Stimulated activated CD8-positive, alpha-beta memory T cell treated with anti-CD3 and anti-CD28 coated beads, Interleukin-7, amount 100 ng/mL, for 4 hours (primary cell): ENCODE data around the gene C1orf21.

Experiments
- DNase-seq, 2 donors: peaks; one replicate each; pipeline ENCODE4 v3.0.0-alpha.2; 2020; ENCODE audit warnings: low read depth in 2 of 2

The C1orf21 gene

DNA sequence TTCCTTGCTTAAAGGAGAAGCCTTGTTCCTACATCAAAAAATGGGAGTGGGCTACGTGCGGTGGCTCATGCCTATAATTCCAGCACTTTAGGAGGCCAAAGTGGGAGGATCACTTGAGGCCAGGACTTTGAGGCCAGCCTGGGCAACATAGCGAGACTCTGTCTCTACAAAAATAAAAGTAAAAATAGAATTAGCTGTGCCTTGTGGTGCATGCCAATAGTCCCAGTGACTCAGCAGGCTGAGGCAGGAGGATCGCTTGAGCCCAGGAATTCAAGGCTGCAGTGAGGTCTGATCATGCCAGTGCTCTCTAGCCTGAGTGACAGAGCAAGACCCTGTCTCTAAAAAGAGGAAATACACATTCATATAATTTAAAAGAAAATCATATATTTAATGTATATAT is 127.1 kb downstream of the C1orf21 start:
- DNase-seq = no peak

DNA sequence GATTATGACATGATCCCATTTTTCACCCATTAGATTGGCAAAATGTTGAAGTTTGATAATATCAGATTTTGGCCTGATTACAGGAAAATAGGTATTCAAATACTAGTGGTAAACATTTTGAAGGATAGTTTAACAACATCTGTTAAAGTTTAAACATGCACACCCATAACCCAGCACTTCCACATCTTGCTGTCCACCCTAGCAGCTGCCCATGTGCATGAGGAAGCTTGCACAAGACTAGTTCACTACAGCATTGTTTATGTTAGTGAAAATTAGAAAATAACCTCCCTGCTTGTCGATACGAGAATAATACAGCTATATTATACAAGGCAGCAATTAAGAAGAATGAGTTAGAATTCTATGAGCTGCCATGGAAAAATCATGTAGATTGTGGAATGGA is 127.6 kb downstream of the C1orf21 start:
- DNase-seq = no peak

DNA sequence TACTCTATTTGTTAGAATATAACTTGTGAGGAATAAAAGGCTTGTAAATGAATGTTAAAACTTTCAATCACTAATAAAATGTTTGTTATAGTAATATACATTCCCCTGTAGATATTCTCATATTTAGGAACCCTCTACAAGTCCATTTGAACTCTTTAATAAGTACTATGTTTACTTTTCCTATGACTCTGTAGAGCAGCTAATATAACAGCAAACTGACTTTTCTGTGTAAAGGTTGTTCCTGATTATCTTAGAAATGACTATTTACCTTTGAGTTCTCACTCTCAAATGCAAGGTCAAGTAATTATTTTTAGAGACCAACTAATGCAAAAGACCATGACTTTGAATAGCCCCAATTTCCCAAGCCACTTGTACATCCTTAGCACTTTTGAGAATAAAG is 130.3 kb downstream of the C1orf21 start:
- DNase-seq = no peak

DNA sequence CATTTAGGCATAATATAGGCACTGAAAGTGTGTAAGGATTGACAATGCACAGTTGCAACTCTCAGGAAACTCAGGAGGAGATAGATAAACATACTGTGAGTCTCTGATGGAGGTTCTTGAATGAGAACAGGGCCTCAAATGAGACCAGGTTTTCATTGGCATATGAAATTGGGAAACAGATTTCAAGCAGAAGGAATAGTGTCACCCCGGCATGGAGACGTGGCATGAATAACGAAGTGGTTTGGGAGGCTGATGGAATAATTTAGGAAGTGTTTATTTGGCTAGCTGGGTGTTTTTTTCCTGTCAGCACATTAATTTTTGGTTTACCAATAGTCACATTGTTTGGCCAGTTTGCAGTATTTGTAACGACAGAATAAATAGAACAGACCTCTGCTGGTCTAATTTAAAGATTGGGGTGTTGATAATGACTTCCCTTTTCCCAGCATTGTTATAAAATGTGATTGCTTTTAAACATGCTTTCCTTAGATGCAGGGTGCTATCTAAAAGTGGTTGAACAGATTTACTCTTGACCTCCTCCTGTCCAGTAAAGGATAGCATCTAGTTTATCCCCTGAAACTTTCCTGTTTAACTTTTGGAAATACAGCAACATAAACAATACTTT is 132.0 kb downstream of the C1orf21 start:
- DNase-seq = no peak

DNA sequence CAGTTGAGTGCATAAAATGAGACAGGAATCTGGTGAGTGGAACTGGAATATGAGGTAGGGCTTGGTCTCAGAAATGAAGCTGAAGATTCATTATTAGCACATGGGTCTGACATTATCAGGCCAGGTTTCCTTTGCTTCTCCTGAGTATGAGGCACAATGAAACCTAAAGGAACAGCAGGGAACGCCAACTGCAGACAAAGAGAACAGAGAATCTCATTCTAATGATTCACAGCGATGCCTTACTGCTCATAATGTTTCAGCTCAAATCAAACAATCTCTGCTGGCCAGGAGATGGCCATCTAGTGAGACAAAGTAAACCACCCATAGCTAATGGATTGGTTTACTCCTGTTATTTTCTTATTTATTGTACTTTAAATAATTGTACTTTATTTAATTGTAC is 133.5 kb downstream of the C1orf21 start:
- no peak for DNase-seq

DNA sequence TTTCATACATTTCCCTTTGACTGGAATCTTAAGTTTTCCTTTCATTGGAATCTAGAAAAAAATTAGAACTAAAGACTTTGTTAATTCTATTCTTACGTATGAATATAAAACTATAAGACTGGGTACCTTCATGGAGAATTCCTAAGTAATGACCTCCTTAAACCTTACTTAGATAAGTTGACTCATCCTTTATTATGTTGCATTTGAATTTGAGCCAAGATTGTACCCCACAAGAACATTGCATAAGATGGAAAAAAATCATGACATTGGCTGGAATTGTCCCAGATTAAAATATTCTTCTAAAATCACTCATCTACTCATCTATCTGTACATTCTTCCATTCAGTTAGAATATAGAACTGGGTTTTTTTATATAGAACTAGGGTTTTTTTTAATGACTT is 137.4 kb downstream of the C1orf21 start:
- no peak for DNase-seq

DNA sequence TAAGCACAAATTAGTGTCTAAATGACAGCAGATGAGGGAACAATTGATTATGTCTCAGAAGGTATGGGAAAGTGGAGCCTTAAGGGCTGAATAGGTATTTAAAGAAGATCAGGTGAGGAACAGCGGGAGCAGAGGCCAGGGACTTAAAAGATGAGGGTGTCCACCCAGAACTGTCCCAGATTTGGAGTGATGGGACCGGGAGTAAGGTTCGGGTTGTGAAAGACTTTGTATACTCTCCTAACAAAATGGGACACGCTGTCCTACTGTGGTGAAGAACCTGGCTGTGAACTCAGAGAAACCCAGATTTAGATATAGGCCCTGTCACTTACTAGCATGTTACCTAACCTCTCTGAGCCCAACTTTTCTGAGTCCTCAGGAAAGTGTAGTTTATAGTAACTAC is 140.6 kb downstream of the C1orf21 start:
- no peak for DNase-seq

DNA sequence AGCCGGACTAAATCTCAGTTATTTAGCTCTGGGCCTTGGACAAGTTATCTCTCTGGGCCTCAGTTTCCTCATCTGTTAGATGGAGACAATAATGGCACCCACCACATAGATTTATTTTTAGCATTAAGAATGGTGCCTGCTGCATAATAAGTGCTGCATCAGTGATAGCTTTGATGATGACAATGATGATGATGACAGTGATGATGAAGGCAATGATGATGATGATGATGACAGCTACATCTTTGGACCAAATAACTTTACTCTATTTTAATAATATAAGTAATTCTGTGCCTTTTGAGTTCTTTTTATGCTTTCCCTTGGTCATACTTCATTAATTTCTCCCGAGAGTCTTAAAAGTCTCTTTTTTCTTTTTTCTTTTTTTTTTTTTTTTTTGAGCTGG is 143.4 kb downstream of the C1orf21 start:
- DNase-seq = no peak

DNA sequence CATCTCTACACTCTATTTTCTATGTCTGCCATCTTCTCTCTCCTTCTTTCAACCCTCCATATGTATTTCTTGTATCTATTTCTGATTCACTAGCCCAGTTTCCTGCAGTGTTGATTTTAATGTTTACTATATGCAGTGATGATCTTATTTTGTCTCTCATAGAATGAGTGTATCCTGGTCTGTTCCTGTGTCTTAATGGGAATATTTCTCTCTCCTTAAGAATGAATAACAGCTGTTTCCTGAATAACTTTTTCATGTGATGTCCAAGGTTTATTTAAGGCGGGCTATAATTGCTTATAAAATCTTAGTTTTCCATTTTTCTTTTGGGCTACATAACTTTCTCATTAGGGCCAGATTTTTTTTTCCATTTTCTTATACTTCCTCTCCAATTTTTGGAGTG is 144.5 kb downstream of the C1orf21 start:
- no peak for DNase-seq

DNA sequence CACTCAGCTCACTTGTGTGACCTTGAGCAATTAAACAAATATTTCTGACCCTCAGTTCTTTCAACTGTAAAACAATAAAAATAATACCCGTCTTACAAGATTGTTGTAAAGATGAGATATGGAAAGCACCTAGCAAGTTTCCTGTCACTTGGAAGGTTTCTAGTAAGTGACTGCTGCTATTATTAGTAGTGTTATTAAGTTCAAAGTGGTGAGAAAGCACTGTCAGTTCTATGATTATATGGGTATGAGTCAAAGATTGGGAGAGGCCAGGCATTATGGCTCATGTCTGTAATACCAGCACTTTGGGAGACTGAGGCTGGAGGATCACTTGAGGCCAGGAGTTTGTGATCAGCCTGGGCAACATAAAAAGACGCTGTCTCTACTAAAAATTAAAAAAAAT is 145.4 kb downstream of the C1orf21 start:
- DNase-seq = no peak

DNA sequence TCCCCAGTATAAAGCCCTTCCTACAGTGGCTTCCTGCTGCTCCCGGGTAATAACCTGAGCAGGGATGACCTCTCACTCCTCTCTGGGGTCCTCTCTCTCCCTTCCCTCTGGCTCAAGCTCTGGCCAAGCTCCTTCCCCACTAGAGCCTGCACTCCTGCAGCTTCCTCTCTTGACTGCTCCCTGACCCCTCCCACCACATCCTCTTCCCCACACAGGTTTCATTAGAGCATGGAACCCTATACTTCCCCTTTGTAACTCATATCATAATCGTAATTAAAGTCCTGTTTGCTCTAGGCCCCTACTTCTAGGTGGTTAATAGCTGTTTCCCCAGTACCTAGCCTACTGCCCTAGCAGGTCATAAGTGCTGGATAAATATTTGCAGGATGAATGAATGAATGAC is 146.2 kb downstream of the C1orf21 start:
- no peak for DNase-seq

DNA sequence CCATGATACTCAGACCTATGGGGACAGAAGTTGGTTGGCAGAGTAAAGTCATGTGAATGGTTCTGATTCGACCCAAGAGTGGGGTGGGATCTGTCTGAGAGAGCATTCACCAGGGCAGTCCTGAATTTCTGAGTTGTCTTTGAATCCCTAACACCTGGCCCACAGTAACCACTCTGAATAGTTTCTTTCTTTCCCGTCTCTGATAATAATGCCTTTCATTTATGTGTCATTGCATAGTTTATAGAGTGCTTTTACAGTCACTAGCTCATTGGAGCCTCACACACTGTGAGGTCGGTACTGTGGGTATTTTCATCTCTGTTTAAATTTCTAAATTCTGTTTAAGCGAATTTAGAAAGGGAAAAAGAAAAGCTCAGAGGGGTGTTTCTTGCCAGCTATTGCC is 147.1 kb downstream of the C1orf21 start:
- no peak for DNase-seq

DNA sequence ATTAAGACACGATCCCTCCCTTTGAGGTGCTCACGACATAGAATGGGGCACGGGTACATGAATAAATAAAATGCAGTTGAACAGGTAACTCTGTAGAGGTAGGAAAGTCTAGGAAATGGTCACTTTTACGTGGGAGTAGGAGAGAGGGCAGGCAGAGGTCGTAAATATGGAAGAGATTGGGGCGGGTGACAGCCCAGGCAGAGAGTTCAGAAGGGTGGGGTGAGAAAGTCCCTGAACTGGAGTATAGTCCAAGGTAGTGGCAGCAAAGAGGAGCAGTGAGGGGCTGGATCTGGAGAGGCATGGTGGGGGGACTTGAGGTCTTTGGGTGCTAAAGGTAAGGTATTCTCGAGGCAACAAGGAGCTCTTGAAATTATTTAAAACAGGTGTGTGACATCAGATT is 147.9 kb downstream of the C1orf21 start:
- no peak for DNase-seq

DNA sequence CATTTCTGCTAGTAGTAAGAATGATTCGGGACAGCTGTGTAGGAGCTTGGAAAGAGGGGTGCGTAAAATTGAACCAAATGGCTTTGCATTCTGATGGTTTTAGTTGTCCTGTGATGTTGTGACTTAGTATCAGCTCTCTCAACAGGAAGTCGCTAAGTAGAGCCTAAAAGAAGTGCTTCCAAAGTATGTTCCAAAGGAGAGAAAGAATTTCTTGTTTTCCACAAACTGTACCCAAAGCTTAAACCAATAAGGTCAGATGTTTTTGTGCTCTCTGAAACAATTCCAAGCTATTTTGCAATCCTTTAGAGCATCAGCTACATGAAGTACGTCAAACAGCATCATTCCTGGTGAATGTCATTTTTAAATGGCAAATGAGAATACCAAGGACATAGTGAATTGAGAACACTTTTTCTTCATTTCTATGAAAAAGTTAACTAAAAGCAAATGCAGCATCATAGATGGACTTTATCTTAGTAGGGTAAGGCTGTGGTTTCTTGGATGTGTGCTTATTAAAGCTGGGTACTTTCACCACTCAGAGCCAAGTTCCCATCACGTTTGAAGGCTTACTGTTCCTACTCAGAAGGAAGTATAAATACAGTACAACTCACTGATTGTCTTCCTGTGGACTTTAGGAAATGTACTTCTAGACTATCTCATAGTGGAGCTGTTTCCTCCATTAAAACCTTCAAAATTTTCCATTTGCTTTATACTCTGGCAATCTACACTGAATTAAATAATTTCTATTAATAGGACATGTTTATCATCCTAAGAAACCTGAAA is 148.6 kb downstream of the C1orf21 start:
- DNase-seq = no peak

DNA sequence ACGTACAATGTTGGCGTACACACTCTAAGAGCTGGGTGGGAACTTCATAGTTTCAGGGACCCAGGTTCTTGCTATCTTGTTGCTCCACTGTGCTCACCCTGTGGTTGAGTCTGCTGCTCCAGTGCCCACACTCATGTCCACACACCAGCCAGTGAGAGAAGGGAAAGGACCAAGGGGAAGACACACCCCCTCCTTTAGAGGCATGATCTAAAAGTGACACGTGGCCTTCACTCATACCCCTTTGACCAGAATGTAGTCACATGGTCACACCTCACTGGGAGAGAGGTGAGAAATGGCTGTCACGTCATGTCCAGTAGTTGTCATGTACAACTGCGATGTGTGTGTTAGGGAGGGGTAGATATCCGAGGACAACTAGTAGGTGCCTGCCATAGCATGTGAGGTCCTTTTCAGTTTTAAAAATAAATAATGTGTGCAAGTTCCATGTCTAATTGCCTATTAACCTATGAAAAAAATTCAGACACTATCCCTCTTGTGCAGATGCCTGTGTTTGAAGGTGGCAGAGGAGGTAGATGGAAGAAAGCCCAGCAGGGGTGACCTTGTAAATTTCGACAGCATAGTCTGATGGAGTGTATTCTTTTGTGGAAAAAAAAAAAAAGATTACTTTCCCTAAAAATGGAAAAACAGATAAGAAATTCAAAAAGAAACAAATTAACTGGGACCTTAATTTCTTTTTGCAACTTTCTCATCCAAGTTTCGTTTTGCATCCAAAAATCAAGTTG is 149.6 kb downstream of the C1orf21 start:
- no peak for DNase-seq

DNA sequence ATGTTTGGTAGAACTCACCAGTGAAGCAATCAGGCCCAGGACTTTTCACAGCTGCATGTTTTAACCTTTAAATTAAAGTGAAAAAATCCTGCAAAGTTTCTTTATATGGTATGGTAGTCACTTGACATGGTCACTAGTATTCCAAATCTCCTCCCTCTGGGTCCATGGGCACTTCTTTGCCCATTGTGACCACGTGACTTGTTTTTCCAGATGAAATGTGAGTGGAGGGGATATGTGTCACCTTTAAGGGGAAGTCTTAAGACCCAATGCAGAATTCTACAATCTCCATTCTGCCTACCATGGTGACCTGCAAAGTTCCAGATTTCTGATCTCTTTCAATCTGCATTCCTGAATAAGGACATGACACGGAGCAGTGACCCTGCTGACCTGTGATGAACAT is 152.8 kb downstream of the C1orf21 start:
- DNase-seq = no peak

DNA sequence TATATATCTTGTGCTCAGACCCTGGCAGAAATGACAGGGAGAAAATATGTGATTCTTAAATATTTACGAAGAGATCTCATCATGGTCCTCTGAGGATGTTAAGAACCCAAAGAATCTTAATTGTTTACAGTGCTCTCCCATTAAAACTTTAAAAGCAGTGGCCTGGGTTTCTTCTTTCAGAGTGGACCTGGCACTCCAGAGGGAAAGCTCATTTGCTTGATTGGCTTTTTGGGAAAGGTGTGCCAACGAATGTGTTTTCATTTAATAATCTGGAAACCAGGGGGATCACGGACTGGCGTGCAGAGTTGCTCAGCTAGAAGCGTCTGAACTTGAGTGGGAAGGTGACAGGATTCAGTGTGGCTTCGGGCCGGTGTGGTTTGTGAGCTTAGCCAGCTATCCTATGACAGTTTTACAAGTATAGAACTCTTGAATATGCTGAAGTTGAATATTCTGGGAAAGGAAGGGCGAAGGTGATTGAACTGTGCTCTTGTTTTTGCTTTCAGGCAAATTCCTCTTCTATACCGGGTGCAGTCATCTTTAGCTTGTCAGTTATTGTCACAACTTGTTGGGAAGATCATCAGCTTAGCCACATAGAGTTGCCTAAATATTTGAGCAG is 154.8 kb downstream of the C1orf21 start:
- DNase-seq = no peak

DNA sequence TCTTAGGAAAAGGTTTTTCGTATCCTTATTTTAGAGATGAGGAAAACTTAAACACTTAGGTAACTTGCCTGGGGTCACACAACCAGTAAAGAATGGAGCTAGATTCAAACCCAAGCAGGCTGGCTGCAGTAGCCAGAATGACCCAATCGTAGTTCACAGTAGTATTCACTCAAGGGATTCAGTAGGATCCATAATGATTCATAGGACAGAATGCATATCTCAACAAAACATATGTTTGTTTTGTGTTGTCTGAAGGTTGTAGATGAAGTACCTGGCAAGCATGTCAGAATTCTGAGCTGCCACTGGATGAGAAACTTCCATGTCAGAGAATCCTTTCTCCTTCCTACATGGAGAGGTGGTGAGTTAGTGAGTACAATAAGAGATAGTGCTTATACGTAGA is 155.5 kb downstream of the C1orf21 start:
- no peak for DNase-seq

DNA sequence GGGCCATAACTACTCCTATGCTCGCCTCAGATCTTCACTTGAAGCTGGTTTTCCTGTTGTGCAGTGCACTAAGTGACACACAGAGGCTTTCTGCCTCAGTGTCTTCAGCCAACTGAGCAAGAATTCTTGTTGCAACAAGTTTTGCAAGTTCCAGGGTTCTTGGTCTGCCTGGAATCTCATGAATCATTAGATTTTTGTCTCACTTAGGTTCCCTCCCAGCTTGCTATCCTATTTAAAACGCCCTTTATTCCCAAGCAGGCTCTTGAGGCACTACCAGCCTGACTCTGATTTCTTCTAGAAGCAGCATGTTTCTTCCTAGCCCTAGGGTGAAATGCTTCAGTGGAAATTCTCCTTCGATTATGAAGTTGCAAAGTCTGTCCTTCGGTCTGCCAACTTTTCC is 158.8 kb downstream of the C1orf21 start:
- DNase-seq = no peak

DNA sequence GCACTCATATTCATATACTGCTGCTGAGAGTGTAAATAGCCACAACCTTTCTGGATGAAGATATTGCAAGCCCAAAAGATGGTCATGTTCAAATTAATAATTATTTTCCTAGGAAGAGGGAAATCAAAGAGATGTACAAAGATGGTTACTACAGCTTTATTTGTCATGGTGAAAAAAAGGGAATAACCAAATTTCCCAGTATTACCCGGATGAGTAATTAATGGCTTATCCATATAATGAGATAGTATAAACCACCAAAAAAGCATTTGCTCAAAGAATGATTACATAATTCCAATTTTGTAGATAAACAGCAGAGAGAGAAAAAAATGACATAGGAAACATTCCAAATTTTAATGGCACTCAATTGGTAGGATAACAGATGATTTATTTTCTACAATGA is 165.6 kb downstream of the C1orf21 start:
- no peak for DNase-seq

DNA sequence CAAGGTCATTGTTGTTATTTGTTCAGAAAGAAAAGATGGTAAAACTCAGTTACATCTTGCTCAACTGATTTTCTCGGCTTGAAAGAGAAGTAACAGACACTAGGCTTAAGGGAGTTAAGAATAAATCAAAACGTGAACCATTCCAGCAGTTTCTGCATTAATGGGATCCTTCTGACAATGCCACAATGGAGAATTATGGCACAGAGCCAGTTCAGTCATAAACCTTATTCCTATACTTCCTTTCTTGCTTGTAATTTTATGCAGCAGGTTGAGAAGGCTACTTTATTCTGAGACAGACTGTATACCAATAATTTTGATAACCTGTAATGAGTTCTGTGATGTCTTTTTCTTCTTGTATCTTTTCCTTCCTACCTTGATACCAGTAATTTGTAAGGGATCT is 167.0 kb downstream of the C1orf21 start:
- no peak for DNase-seq
